ENCODE data around the gene COBL.

COBL gene

GRCh38 chr7:51141451-51142003 is 175.1 kb downstream of the COBL start:
- no peak for DNase-seq (ENCODE audit: low read depth)

DNA sequence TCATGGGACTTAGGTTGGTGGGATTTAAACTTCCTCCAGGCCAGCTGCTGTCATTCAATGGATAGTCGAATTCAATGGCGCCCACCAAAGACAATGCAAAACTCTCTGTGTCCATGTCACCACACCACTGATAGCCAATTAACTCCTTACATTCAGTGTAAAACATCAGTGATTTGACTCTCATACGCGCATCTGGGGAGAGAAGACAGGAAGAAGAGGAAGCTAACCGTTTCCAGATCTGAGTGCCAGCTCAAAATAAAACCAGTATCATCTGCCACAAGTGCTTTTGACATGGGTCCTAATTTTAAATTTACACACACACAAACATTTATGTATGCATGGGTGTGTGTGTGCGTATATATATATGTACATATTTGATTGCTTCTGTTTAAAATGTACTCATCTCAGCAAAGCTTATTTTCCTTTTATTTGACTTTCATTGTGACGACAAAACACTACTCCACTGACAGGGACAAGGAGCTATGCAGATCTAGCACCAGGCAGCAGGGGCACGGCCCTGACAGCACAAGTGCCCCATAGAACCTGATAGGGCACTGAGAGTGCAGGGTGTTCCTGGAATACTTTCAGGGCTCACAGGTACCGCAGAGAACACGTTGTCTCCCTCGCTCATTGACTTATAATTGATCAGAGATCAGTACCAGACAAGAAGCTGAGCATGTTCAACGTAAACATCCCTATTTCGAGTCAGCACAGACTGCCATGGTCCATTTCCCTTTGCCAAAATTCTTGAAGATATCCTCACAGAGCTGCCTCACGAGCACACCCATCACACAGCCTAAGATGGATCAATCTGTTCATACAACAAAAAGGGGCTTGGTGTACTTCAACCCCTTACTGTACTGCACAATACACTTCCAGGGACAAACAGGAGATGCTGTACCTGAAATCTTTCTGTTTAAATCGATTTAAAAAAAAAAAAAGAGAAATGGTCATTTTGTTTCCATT is 176.1 kb downstream of the COBL start:
- DNase-seq (ENCODE audit: low read depth): no peak

DNA sequence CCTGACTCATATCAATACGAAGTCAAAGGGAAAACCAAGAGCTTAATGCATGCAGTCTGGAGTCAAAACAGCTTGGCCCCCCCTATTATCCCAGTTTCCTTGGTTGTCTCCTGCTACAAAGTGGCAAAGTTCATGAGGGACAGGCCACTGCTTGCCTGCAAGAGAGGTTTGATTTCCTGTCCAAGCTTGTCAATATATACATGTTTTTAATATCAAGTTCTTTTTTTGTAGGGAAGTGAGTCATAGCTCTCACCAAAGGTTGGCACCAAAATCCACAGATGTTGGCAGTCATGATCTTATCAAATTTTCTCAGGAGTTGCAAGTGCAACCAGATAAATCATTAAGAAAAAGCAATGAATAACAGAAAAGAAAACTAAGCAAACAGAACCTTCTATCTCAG is 176.8 kb downstream of the COBL start:
- no peak for DNase-seq (ENCODE audit: low read depth)

GRCh38 chr7:51138123-51139085 is 178.2 kb downstream of the COBL start:
- no peak for DNase-seq (ENCODE audit: low read depth)

GRCh38 chr7:51135576-51135975 is 181.0 kb downstream of the COBL start:
- no peak for DNase-seq (ENCODE audit: low read depth)

DNA sequence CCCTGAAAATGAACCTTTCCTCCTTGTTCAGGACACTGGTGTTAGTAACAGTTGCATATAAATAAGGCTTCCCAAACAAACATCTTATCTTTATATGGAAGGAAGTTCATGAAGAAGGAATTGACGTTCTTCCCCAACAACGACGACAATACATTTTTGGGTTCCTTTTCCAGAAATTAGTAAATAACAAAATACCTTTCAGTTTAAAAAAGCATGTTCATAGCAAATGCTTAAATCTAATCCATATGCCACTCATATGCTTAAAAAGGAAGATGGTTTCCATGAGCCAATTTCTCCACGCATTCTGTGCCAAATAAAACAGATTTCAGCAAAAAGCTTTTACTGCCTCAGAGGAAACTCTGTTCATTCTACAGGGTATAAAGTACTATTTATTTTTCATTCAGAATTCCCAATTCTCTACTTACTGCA is 182.6 kb downstream of the COBL start:
- DNase-seq (ENCODE audit: low read depth): no peak

GRCh38 chr7:51132661-51133060 is 183.9 kb downstream of the COBL start:
- no peak for DNase-seq (ENCODE audit: low read depth)

DNA sequence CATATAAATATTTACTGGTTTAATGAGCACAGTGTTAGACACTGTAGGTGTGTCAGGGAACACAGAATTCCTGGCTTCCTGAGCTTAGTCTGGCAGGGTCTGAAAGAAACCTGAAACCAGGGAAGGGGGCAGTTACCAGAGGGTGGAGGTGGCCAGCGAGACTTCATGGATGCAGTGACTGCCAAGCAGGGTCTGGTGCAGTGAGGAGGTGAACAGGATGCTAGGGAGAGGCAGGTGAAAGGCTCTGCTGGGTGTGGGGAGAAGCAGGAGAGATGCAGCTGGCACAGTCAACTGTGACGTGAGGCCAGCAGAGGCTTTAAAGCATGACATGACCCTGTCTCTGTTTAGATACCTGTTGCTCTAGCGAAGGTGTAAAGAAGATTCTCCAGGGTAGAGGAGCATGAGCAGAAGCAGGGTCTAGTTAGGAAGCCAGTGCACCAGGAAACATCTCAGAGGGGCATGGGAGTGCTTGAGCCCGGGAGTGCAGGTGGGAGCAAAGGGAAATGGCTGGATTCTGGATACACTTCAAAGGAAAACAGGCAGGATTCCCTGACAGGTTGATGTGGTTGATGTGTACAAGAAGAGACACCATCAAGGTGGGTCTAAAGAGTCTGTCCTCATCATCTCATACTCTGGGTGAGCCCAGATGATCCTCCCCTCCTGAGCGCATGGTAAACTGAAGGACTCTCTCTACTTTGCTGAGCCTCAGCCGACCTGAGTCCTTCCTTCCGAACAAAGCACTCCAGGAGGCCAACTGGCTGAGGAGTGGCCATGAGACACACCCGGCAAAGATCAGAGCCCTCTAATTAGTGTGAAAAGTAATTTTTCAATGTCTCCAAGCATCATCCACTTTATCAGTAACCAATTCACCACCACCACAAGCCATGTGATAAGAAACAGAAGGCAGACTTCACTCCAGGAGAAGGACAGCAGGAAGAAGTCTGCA is 186.8 kb downstream of the COBL start:
- DNase-seq (ENCODE audit: low read depth): no peak

DNA sequence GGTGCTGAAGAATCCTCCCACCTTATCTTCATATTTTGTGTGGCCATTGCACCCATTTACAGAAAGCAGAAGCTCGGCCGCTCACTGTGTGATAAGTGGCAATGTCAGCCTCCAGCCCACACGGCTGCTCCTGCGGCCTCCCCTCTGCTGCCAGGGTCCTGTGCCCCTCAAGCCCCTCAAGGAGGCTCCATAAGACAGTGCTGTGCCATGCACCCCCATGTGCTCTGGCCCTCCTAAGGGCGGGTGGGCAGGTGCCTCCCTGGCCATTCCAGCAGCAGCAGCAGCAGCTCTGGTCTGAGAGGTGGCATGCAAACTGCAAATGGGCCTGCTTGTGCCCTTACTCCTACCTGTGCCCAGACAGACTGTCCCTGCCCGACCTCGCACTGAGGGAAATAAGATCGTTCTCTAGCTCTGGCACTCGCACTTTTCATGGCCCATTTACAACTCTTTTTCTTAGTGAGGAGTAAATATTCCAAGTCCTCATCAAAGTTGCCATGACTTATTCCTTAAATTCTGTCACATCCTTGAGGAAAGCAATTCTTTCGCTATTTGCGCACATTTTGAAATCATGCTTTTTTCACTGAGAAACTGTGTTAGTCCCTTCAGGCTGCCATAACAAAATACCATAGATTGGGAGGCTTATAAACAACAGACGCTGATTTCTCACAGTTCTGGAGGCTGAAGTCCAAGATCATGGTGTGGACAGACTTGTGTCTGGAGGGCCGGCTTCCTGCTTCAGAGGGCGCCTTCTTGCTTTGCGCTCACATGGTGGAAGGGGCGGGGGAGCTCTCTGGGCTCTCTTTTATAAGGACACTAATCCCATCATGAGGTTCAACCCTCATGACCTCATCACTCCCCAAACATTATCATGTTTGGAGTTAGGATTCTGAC is 187.8 kb downstream of the COBL start:
- DNase-seq (ENCODE audit: low read depth): no peak

DNA sequence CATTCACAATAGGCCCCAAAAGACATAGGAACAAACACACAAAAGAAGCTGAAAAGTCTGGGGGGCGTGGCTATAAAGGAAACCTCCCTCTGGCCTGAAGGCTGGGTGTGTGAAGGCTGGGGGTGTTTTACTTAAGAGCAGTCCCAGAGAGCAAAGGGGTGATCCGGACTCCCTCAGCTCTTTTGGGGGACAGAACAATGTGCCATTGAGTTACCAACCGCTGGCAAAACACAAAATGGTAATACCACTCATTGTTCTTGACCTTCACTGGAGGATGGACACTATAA is 189.0 kb downstream of the COBL start:
- DNase-seq (ENCODE audit: low read depth): no peak

DNA sequence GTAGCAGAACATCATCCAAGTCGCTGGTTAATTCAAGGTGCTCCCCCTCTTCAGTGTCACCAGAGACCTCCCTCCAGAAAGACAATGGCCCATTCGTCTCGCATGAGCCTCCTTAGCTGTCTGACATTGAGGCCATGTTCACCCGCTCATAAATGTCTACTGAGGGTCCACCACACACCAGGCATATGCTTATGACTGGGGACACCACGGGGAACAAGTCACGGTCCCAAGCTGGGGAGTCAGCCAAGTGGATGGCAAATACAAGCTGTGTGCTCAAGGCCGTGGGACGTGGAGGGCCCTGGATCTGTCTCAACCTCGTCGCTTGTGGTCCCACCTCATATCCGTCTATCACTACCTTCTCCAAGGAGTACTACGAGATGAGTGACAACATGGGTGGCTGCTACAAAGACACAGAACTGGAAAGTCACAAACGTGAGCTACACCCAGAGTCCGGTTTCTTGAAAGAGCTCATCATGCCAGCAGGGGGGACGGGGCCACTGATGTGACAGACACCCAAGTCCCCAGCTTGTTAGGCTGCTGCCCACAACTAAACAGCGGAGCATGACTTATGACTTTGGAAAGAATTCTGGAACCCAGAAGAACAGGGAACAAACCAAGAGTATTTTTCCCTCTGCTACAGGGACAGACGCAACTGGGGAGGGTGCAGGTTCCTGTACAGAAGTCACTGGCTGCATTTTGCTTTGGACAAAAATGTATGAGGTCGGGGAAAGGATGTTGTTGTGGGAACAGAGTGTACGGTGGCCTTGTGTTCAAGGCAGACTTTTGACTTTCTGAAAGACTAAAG is 189.6 kb downstream of the COBL start:
- DNase-seq (ENCODE audit: low read depth): no peak

GRCh38 chr7:51126324-51126723 is 190.3 kb downstream of the COBL start:
- no peak for DNase-seq (ENCODE audit: low read depth)

DNA sequence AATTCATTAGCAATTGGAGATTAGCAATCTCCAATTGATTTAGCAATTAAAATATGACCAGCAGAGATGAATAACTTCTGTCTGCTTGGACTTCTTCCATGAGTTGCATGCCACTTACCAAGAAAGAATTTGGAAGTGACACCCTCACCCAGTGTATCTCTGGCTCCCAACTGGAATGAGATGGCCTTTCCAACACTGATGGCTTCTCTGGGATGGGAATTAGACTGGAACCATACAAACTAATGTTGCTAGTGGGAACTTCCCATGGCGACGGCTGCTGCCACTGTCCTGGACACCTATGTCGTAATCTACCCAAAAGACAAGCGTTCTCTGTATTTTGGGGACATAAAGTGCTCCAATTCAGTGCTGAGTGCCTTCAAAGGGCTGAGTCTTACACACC is 192.3 kb downstream of the COBL start:
- DNase-seq (ENCODE audit: low read depth): no peak

- DNase-seq (ENCODE audit: low read depth): no peak
Observed at GRCh38 chr7:51123322-51124019, 193.1 kb downstream of the COBL start.

GRCh38 chr7:51121931-51122425 is 194.6 kb downstream of the COBL start:
- DNase-seq (ENCODE audit: low read depth): no peak

DNA sequence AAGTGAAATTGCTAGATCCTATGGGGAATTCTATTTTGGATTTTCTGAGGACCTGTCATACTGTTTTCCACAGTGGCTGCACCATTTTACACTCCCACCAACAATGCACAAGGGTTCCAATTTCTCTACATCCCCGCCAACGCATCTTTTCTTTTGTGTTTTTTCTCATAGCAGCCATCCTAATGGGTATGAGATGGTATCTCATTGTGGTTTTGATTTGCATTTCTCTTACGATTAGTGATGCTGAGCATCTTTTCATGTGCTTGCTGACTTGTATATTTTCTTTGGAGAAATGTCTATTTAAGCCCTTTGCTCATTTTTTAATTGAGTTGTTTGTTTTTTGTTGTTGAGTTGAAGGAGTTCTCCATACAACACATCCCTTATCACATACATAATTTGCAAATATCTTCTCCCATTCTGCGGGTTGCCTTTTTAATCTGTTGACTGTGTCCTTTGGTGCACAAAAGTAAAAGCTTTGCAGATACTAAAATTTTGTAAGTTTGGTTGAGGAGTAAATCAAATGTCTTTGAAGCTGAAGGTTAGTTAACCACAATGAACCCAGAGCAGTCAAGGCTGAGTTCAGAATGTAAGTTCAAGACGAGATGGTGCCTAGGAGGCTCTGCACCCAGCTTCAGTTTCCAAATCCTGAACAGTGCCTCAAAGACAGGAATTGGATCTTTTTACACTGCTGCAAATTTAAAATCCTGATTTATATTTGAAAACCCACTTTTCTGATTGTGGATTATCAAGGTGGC is 195.4 kb downstream of the COBL start:
- no peak for DNase-seq (ENCODE audit: low read depth)

GRCh38 chr7:51118628-51119027 is 198.0 kb downstream of the COBL start:
- no peak for DNase-seq (ENCODE audit: low read depth)

DNA sequence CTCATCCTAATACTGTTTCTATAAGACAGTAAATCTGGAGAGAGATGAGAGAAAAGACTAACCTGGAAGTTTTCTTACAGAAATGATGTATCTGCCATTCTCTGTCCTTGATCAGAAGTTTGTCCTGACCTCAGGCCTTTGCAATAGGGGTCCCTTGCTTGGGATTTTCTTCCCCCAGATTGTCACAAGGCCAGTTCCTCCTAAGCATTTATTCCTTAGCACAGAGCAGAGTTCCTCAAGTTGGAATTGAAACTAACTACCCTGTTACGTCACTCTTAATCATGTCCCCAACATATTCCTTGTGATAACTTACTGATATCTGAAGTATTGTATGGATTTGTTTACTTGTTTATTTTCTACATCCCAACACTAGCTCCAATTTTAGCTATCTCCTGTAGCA is 202.1 kb downstream of the COBL start:
- DNase-seq (ENCODE audit: low read depth): no peak
